GM12874 (cell line): Measurements from ENCODE around the gene GNG12.

ENCODE experiments used
- CTCF ChIP-seq: IDR thresholded peaks from 2 replicates; pipeline ENCODE4 v1.5.1; 2011; ENCODE audit warnings: low read depth, mild to moderate bottlenecking, control low read depth, low read length, moderate library complexity; ENCODE audit not compliant: insufficient read depth

Gene GNG12

GRCh38 chr1:67832737-67833601 lies at the start of gene GNG12:
GNG12 (minus strand) TSS chr1:67833467; CDS start chr1:67707686, 125,781 bp downstream.
- TF ChIP-seq CTCF = no peak

DNA sequence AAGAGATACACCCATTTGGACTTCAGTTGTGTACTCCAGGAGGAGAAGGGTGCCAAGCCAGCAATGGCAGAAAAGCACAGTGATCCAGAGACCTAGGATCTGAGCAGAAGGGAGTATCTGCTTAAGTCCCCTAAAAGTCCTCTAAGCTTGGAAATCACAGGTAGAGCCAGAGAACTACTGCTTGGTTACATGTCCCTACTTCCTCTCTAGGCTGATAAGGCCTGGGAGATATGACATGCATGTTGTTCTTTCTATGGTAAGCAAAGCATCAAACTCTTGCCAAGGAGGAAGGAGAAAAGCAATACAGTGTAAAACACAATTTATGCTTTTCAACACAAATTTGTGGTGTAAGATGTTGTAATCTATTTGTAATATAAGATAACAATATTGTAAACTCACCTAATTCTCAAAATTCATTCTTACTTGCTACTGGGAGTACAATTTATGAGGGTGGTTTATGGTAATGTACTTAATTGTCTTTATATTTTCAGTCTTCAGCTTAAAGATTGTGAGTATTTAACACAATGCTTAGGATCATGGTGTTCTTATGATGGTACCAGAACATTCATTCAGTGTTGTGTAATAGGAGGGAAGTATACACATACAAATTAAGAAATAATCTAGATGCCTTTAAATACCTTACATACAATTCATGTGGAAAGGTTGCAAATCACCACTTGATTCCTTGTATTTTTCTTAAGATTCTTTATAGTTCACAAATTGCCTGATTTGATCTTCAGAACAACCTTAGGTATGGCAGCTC lies 49.1 kb upstream of the GNG12 start:
- TF ChIP-seq CTCF = no peak

- TF ChIP-seq CTCF = no peak
Measured at GRCh38 chr1:67880056-67880601, 46.9 kb upstream of the GNG12 start.

- TF ChIP-seq CTCF = no peak
Measured at GRCh38 chr1:67879485-67879884, 46.2 kb upstream of the GNG12 start.

DNA sequence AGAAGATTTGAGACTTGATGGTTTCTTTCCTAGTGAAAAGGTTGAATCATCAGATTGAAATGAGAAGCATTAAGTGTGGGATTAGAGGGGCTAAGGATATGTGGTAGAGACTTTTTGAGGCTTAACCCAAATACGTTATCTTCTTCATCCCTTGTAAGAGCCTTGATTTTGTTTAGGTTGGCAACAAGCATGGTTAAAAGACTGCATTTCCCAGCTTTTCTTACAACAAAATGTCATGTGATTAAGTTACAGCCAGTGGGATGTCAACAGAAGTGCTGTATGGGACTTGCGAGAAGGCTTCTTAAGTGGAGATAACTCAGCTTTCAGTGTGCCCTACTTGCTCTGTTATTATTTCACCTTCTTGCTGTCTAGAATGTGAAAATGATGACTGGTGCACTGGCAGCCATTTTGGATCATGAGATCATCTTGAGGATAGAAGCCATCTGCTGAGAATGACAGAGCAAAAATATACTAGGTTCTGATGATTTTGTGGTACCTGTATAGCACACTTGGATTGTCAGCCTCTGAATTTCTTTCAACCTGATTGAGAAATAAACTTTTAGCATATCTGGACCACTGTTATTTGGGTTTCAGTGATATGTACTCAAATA lies 41.3 kb upstream of the GNG12 start:
- TF ChIP-seq CTCF = no peak

GRCh38 chr1:67869233-67869632 lies 36.0 kb upstream of the GNG12 start:
- no peak for TF ChIP-seq CTCF

- no peak for TF ChIP-seq CTCF
Measured at GRCh38 chr1:67863637-67864036, 30.4 kb upstream of the GNG12 start.
